Trophoblast cell (in vitro differentiated cells and primary cell): Measurements from ENCODE around the gene ELMOD1.

Experiments used
- DNase-seq, 2 donors: peaks; one replicate each; pipeline ENCODE4 v3.0.0-alpha.2; 2016
- H2AFZ ChIP-seq: 2 replicates; pipeline ENCODE4 v1.6.1; 2013; ENCODE audit warnings: low read length, moderate library complexity, mild to moderate bottlenecking; ENCODE audit not compliant: insufficient read depth, poor library complexity
- H2AK5ac ChIP-seq: 2 replicates; pipeline ENCODE4 v1.6.1; 2013; ENCODE audit warnings: mild to moderate bottlenecking, low read length
- H2BK120ac ChIP-seq: 2 replicates; pipeline ENCODE4 v1.6.1; 2013; ENCODE audit warnings: low read length, mild to moderate bottlenecking, moderate library complexity; ENCODE audit not compliant: insufficient read depth, poor library complexity
- H2BK12ac ChIP-seq: 2 replicates; pipeline ENCODE4 v1.6.1; 2013; ENCODE audit warnings: mild to moderate bottlenecking, low read length, moderate library complexity
- H2BK5ac ChIP-seq: 2 replicates; pipeline ENCODE4 v1.6.1; 2013; ENCODE audit warnings: low read length, low read depth, moderate library complexity, mild to moderate bottlenecking; ENCODE audit not compliant: poor library complexity
- H3K14ac ChIP-seq: 2 replicates; pipeline ENCODE4 v1.6.1; 2013; ENCODE audit warnings: mild to moderate bottlenecking, low read length
- H3K18ac ChIP-seq: 2 replicates; pipeline ENCODE4 v1.6.1; 2013; ENCODE audit warnings: mild to moderate bottlenecking, low read length
- H3K23ac ChIP-seq: 2 replicates; pipeline ENCODE4 v1.6.1; 2013; ENCODE audit warnings: low read length
- H3K27ac ChIP-seq: 2 replicates; pipeline ENCODE4 v1.5.1; 2013; ENCODE audit warnings: low read depth, mild to moderate bottlenecking, inconsistent platforms, low read length, moderate library complexity
- H3K27me3 ChIP-seq: 2 replicates; pipeline ENCODE4 v1.6.1; 2013; ENCODE audit warnings: inconsistent platforms, mild to moderate bottlenecking, low read length, moderate library complexity; ENCODE audit not compliant: insufficient read depth
- H3K36me3 ChIP-seq, 2 experiments: 1 replicate in 1 of 2; 2 replicates in 1 of 2; pipeline ENCODE4 v1.6.1; 2013; ENCODE audit warnings: low read length in 2 of 2, mild to moderate bottlenecking in 2 of 2, moderate library complexity in 1 of 2; ENCODE audit not compliant: insufficient read depth in 2 of 2, control insufficient read depth in 1 of 2
- H3K4ac ChIP-seq: 2 replicates; pipeline ENCODE4 v1.6.1; 2013; ENCODE audit warnings: low read depth, mild to moderate bottlenecking, low read length, moderate library complexity
- H3K4me1 ChIP-seq, 2 experiments: 1 replicate in 1 of 2; 2 replicates in 1 of 2; pipeline ENCODE4 v1.6.1; 2013; ENCODE audit warnings: low read length in 2 of 2, mild to moderate bottlenecking in 2 of 2, moderate library complexity in 1 of 2; ENCODE audit not compliant: insufficient read depth in 2 of 2, control insufficient read depth in 1 of 2
- H3K4me2 ChIP-seq: 2 replicates; pipeline ENCODE4 v1.6.1; 2013; ENCODE audit warnings: inconsistent platforms, mild to moderate bottlenecking, low read length, moderate library complexity
- H3K4me3 ChIP-seq: 2 replicates; pipeline ENCODE4 v1.5.1; 2013; ENCODE audit warnings: mild to moderate bottlenecking, low read depth, low read length, inconsistent platforms
- H3K79me1 ChIP-seq: one replicate; pipeline ENCODE4 v1.6.1; 2013; ENCODE audit warnings: low read length
- H3K79me2 ChIP-seq: 2 replicates; pipeline ENCODE4 v1.6.1; 2013; ENCODE audit warnings: low read length, mild to moderate bottlenecking; ENCODE audit not compliant: control insufficient read depth, insufficient read depth, poor library complexity
- H3K9ac ChIP-seq: 2 replicates; pipeline ENCODE4 v1.6.1; 2013; ENCODE audit warnings: mild to moderate bottlenecking, low read length
- H3K9me3 ChIP-seq: 2 replicates; pipeline ENCODE4 v1.6.1; 2013; ENCODE audit warnings: low read depth, mild to moderate bottlenecking, control low read depth, inconsistent platforms, low read length; ENCODE audit not compliant: insufficient read depth
- H4K12ac ChIP-seq: 2 replicates; pipeline ENCODE4 v1.6.1; 2013; ENCODE audit warnings: low read depth, mild to moderate bottlenecking, low read length, moderate library complexity
- H4K8ac ChIP-seq: 2 replicates; pipeline ENCODE4 v1.6.1; 2013; ENCODE audit warnings: low read depth, mild to moderate bottlenecking, low read length, moderate library complexity
- H4K91ac ChIP-seq: one replicate; pipeline ENCODE4 v1.6.1; 2013; ENCODE audit warnings: low read depth, mild to moderate bottlenecking, low read length, moderate library complexity
- WGBS: extraction: QIAGEN DNeasy Blood & Tissue Kit; methylation state at CpG from one replicate; pipeline ENCODE4 v1.1.7; 2013; ENCODE audit warnings: missing lambda C conversion rate; ENCODE audit not compliant: insufficient read length, insufficient coverage; ENCODE audit errors: extremely low coverage; 5-methylcytosine and 5-hydroxymethylcytosine counted together

ELMOD1 gene

DNA sequence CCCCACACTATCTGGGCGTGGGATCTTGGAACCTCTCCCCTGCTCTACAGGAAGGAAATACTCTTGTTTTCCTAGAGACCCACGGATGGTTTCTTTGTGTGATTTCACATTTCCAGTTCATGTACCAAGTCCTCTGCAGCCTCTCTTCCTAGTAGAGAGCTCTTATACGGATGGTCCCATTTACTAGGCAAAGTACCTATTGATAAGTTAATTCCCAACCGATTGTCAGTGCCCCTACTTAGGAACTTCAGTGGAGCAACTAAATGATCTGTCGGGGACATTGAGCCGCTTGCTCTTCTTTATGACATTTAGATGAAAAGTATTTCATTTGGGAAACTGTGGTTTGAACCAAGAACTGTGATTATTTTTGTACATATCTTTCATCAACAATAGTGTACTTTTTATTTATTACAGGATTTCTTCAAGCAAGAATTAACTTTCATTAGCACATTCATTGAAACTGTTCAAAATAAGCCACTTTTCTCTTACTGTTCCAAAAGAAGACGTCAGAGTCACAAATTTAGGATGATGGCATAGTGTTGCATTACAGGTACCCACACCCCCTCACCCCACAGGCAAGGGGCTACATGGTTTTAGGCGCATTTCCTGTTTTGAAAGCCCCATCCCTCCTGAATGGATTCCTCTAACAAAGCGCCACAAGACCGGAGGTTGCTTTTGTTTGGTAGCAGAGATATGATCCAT, 34.2 kb downstream of the ELMOD1 start:
- Histone ChIP-seq H3K36me3 (no peaks in the 10 kb centered on the region), H2BK120ac (no peak overlapping the region), H3K9ac (no peak overlapping the region), H4K12ac (no peak overlapping the region), H3K18ac (no peak overlapping the region), H3K4me2 (no peak overlapping the region), H3K23ac (no peak overlapping the region), H2BK5ac (no peak overlapping the region), H3K4me3 (no peak overlapping the region), H3K4me1 (no peaks in the 10 kb centered on the region), H2AFZ (no peak overlapping the region), H3K4ac (no peak overlapping the region), H2AK5ac (no peak overlapping the region), H3K79me2 (no peaks in the 10 kb centered on the region), H3K9me3 (no peaks in the 10 kb centered on the region), H3K14ac (no peak overlapping the region), H3K79me1 (no peaks in the 10 kb centered on the region), H4K8ac (no peak overlapping the region), H2BK12ac (no peak overlapping the region), H3K27ac (no peak overlapping the region), H4K91ac (no peak overlapping the region), H3K27me3 (no peaks in the 10 kb centered on the region)
- no peak for DNase-seq
- WGBS = no CpG with 5 or more reads among the region's 10 CpGs

DNA sequence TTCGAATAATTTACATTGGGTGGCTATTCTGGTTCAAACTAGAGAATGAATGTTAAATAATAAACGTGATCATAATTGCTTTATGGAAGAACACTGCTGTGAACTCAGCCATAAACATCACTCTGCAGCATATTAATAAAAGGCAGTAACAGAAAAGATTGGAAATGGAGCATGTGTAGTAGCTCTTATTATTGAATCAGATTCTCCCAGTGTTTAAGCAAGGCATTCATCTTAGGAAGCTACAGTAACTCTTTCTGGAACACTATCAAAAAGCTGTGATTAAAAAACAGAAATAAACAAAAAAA, 34.7 kb downstream of the ELMOD1 start:
- H2AK5ac ChIP-seq = no peak overlapping the region
- no peak overlapping the region for H4K91ac ChIP-seq
- no peak overlapping the region for H3K23ac ChIP-seq
- no peaks in the 10 kb centered on the region for H3K9me3 ChIP-seq
- no peak overlapping the region for H2BK120ac ChIP-seq
- no peak overlapping the region for H3K4me3 ChIP-seq
- no peak overlapping the region for H2AFZ ChIP-seq
- no peaks in the 10 kb centered on the region for H3K36me3 ChIP-seq
- H3K27me3 ChIP-seq = no peaks in the 10 kb centered on the region
- H4K8ac ChIP-seq = no peak overlapping the region
- no peak overlapping the region for H3K4me2 ChIP-seq
- no peak for DNase-seq
- WGBS = no CpG with 5 or more reads among the region's 2 CpGs
- no peak overlapping the region for H3K9ac ChIP-seq
- no peaks in the 10 kb centered on the region for H3K4me1 ChIP-seq
- no peak overlapping the region for H3K4ac ChIP-seq
- H2BK12ac ChIP-seq = no peak overlapping the region
- no peaks in the 10 kb centered on the region for H3K79me2 ChIP-seq
- no peak overlapping the region for H3K14ac ChIP-seq
- no peaks in the 10 kb centered on the region for H3K79me1 ChIP-seq
- no peak overlapping the region for H4K12ac ChIP-seq
- no peak overlapping the region for H3K27ac ChIP-seq
- H2BK5ac ChIP-seq = no peak overlapping the region
- no peak overlapping the region for H3K18ac ChIP-seq

DNA sequence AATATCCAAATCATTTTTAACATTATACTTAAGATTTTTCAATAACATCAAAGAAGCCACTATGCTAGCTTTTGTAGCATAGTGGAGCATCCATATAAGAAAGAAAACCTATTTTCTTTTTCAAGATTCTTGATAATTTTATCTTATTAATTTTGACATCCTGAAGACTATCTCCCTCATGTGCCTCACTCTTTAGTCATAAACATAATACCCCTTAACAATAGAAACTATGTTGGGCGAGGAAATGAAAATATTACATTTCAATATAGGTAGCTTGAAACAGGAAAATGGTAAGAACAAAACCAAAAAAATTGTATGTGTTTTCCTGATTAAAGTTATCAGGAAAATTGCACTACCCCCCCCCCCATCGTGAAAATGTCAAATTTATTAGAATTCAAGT, 40.1 kb downstream of the ELMOD1 start:
- Histone ChIP-seq H3K27ac (no peak overlapping the region), H3K4me3 (no peak overlapping the region), H4K8ac (no peak overlapping the region), H2AK5ac (no peak overlapping the region), H3K27me3 (no peaks in the 10 kb centered on the region), H3K4me1 (no peaks in the 10 kb centered on the region), H3K9me3 (no peaks in the 10 kb centered on the region), H3K9ac (no peak overlapping the region), H3K79me1 (no peaks in the 10 kb centered on the region), H2BK120ac (no peak overlapping the region), H4K12ac (no peak overlapping the region), H3K4me2 (no peak overlapping the region), H3K36me3 (no peaks in the 10 kb centered on the region), H2AFZ (no peak overlapping the region), H4K91ac (no peak overlapping the region), H2BK12ac (no peak overlapping the region), H2BK5ac (no peak overlapping the region), H3K4ac (no peak overlapping the region), H3K18ac (no peak overlapping the region), H3K14ac (no peak overlapping the region), H3K79me2 (no peaks in the 10 kb centered on the region), H3K23ac (no peak overlapping the region)
- WGBS = no CpG with 5 or more reads among the region's 2 CpGs
- no peak for DNase-seq

DNA sequence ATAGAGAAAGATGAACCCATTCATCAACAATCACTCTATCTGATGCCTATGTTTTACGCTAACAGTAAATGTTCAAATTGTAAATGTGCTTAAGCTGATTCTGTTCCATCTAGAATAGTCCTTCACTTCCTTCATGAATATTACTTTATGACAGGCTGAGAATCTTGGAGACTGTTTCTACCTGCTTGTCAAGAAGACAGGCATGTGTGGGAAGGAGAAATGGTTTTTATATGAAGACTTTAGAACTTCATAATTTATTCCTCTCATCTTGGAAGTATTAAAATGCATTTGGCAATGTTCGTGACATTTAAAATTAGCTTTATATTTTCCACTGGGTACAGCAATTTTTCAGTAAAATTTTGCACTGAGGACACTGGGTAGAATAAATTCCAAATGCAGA, 41.0 kb downstream of the ELMOD1 start:
- Histone ChIP-seq H3K79me2 (no peaks in the 10 kb centered on the region), H2BK5ac (no peak overlapping the region), H3K27me3 (no peaks in the 10 kb centered on the region), H3K4me1 (no peaks in the 10 kb centered on the region), H3K9me3 (no peaks in the 10 kb centered on the region), H3K23ac (no peak overlapping the region), H3K4ac (no peak overlapping the region), H2AK5ac (no peak overlapping the region), H2BK120ac (no peak overlapping the region), H2BK12ac (no peak overlapping the region), H3K36me3 (no peaks in the 10 kb centered on the region), H3K14ac (no peak overlapping the region), H4K8ac (no peak overlapping the region), H3K27ac (no peak overlapping the region), H3K79me1 (no peaks in the 10 kb centered on the region), H3K4me3 (no peak overlapping the region), H3K4me2 (no peak overlapping the region), H3K9ac (no peak overlapping the region), H3K18ac (no peak overlapping the region), H2AFZ (no peak overlapping the region), H4K91ac (no peak overlapping the region), H4K12ac (no peak overlapping the region)
- DNase-seq = no peak
- no CpG with 5 or more reads among the region's 2 CpGs for WGBS
